Measurements from ENCODE around the gene TRIM25. TPM values are rescaled to one million over a fixed set of nuclear protein-coding genes. Genes with fewer than 3 reads are reported as not detected.

Gene TRIM25
- total RNA-seq, 2 donors from 2014 or later: 18.8 to 21.3 TPM

GRCh38 chr17:56912105-56912999, 1.5 kb downstream of the TRIM25 start:
- H3K27ac Mint-ChIP-seq: no peak overlapping the region
- H3K9me3 Mint-ChIP-seq: no peaks in the 10 kb centered on the region
- H3K27me3 ChIP-seq (ENCODE audit: control insufficient read depth, insufficient read depth, low read length, poor library complexity, severe bottlenecking): peaks cover 38% of the 10 kb centered on the region

GRCh38 chr17:56910509-56911235, 3.2 kb downstream of the TRIM25 start:
- no peak overlapping the region for H3K4me3 Mint-ChIP-seq
- Histone ChIP-seq H3K4me3 (ENCODE audit: low read length) (no peak overlapping the region), H3K27ac (ENCODE audit: low read depth, low read length) (no peak overlapping the region), H3K27me3 (ENCODE audit: control insufficient read depth, insufficient read depth, low read length, poor library complexity, severe bottlenecking) (peaks cover 35% of the 10 kb centered on the region), H3K4me1 (ENCODE audit: control insufficient read depth, insufficient read depth, low read length) (no peaks in the 10 kb centered on the region), H3K9me3 (ENCODE audit: control insufficient read depth, low read length) (no peaks in the 10 kb centered on the region), H3K9ac (ENCODE audit: extremely low read depth, low read length, poor library complexity, severe bottlenecking) (no peak overlapping the region), H3K36me3 (ENCODE audit: control insufficient read depth, insufficient read depth, low read length) (peaks cover 7% of the 10 kb centered on the region)
- H3K27ac Mint-ChIP-seq: no peak overlapping the region
- WGBS, 2 experiments (ENCODE audit: insufficient coverage in 1 of 2, insufficient read length in 1 of 2): 81 to 82% methylated on average over 6 to 7 of the region's 7 CpGs
- TF ChIP-seq CTCF (conservative IDR thresholded peaks at IDR 0.05): no peak
- peaks cover 26% of the 10 kb centered on the region for H3K27me3 Mint-ChIP-seq (ENCODE audit: insufficient read depth)
- DNase-seq: no peak
- peaks cover 22% of the 10 kb centered on the region for H3K36me3 Mint-ChIP-seq (ENCODE audit: low read depth)
- H3K9me3 Mint-ChIP-seq: no peaks in the 10 kb centered on the region
- peaks cover 18% of the 10 kb centered on the region for H3K4me1 Mint-ChIP-seq

More at GRCh38 chr17:56912105-56912999, 1.5 kb downstream of the TRIM25 start:
- 95 to 96% methylated on average over 19 to 21 of the region's 21 CpGs for whole genome bisulfite sequencing, 2 experiments (ENCODE audit: insufficient coverage in 1 of 2, insufficient read length in 1 of 2)
- no peak for DNase-seq
- no peak overlapping the region for H3K9ac ChIP-seq (ENCODE audit: extremely low read depth, low read length, poor library complexity, severe bottlenecking)
- H3K36me3 ChIP-seq (ENCODE audit: control insufficient read depth, insufficient read depth, low read length): no peaks in the 10 kb centered on the region
- no peak overlapping the region for H3K27ac ChIP-seq (ENCODE audit: low read depth, low read length)
- H3K36me3 Mint-ChIP-seq (ENCODE audit: low read depth): peaks cover 13% of the 10 kb centered on the region
- peak overlapping the region; percentile 82 for H3K4me3 ChIP-seq (ENCODE audit: low read length)
- peaks cover 4% of the 10 kb centered on the region for H3K9me3 ChIP-seq (ENCODE audit: control insufficient read depth, low read length)
- H3K4me1 Mint-ChIP-seq: peaks cover 14% of the 10 kb centered on the region
- H3K4me1 ChIP-seq (ENCODE audit: control insufficient read depth, insufficient read depth, low read length): no peaks in the 10 kb centered on the region
- H3K4me3 Mint-ChIP-seq: peak overlapping the region; percentile 77
- peaks cover 40% of the 10 kb centered on the region for H3K27me3 Mint-ChIP-seq (ENCODE audit: insufficient read depth)
- TF ChIP-seq CTCF (conservative IDR thresholded peaks at IDR 0.05): no peak

DNA sequence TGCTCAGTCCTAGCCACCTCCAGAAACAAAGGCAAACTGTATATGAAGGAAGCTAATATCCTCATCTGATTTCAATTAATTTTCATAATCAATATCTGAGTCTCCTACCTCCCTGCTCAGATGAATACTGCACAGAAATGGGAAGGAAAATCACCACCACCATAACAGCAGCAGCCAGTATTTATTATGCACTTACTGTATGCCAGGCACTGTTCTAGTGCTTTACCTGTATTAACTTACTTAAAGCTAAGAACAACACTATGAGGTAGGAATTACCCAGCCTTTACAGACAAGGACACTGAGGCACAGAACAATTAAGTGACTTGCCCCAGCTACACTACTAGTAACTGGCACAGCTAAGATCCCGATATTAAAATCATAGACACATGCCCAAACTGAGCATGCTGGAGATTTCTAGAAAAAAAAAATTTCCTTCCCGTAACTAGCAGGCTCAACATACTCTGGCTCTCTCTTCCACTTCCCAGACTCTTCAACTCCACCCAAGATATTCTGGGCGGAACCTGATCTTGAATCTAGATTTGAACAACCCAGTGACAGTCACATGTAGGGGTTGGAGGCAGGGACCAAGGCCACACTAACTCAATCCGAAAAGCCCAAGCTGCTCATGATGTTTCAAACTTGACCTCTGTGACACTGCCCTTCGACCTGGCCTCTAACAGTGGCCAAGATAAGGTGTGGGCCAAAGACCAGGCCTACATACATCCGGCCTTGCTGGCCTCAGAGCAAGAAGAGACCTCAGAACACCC, 3.9 kb downstream of the TRIM25 start:
- H3K4me1 ChIP-seq (ENCODE audit: control insufficient read depth, insufficient read depth, low read length): no peaks in the 10 kb centered on the region
- no peak overlapping the region for H3K4me3 ChIP-seq (ENCODE audit: low read length)
- no peak overlapping the region for H3K9ac ChIP-seq (ENCODE audit: extremely low read depth, low read length, poor library complexity, severe bottlenecking)
- no peak overlapping the region for H3K27ac ChIP-seq (ENCODE audit: low read depth, low read length)
- H3K27me3 ChIP-seq (ENCODE audit: control insufficient read depth, insufficient read depth, low read length, poor library complexity, severe bottlenecking): peaks cover 27% of the 10 kb centered on the region
- peaks cover 22% of the 10 kb centered on the region for H3K36me3 Mint-ChIP-seq (ENCODE audit: low read depth)
- peaks cover 7% of the 10 kb centered on the region for H3K36me3 ChIP-seq (ENCODE audit: control insufficient read depth, insufficient read depth, low read length)
- no peak for DNase-seq
- 93 to 95% methylated on average over 3 to 6 of the region's 6 CpGs for WGBS, 2 experiments (ENCODE audit: insufficient coverage in 1 of 2, insufficient read length in 1 of 2)
- no peaks in the 10 kb centered on the region for H3K9me3 ChIP-seq (ENCODE audit: control insufficient read depth, low read length)
- peaks cover 18% of the 10 kb centered on the region for H3K4me1 Mint-ChIP-seq
- H3K27ac Mint-ChIP-seq: no peak overlapping the region
- no peak overlapping the region for H3K4me3 Mint-ChIP-seq
- TF ChIP-seq CTCF (conservative IDR thresholded peaks at IDR 0.05): no peak
- peaks cover 19% of the 10 kb centered on the region for H3K27me3 Mint-ChIP-seq (ENCODE audit: insufficient read depth)
- H3K9me3 Mint-ChIP-seq: no peaks in the 10 kb centered on the region

Data from endodermal cell (in vitro differentiated cells).